Measurements from ENCODE around the gene TAMM41.

DNA sequence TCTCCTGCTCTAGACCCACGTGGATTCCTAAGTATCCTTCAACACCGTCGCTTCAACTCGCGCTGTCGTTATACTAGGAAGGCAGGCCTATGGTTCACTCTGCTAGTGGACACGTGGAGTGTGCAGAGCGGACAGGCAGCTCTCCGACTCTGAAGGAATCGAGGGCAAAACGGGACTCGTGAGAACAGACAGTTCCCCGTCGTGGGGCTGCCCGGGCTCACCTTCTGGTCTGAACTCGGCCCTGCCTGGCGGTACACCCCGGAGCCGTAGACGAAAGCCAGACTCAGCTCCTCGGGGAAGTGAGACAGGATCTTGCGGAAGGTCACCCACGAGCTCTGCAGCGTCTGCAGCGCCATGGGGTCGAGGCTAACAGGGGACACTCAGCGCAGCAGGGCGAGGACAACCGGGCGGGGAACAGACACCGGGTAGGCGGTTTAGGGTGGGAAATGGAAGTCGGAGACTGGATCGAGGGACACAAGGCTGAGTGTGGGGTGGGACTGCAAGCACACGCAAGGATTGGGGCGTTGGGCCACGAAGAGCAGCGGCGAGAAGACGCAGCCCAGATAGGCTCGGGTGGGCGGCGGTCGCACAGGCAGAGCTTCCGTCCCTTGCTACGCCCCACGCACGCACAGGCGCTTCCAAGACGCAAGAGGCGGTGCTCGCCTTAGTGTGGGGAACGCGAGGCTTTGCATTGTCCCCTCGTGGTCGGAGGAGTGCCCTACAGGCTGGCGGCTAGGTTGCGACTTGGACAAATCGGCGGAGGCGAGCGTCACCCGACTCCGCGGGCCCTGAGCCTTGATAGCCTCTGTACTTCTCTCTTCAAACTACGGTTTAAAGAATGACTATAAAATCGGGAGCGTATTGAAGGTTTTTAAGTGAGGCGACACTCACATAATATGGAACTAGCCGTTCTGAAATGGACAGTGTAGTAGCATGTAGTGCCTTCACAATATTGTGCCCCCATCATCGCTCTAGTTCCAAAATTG, at the start of gene TAMM41:
- TF ChIP-seq, protein P1, sequence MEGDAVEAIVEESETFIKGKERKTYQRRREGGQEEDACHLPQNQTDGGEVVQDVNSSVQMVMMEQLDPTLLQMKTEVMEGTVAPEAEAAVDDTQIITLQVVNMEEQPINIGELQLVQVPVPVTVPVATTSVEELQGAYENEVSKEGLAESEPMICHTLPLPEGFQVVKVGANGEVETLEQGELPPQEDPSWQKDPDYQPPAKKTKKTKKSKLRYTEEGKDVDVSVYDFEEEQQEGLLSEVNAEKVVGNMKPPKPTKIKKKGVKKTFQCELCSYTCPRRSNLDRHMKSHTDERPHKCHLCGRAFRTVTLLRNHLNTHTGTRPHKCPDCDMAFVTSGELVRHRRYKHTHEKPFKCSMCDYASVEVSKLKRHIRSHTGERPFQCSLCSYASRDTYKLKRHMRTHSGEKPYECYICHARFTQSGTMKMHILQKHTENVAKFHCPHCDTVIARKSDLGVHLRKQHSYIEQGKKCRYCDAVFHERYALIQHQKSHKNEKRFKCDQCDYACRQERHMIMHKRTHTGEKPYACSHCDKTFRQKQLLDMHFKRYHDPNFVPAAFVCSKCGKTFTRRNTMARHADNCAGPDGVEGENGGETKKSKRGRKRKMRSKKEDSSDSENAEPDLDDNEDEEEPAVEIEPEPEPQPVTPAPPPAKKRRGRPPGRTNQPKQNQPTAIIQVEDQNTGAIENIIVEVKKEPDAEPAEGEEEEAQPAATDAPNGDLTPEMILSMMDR (IDR thresholded peaks at IDR 0.05; ENCODE audit: poor library complexity) = peak; percentile 77
- TF ChIP-seq EZH2phosphoT487 (IDR thresholded peaks at IDR 0.05; ENCODE audit: low read depth, severe bottlenecking, unreplicated experiment) (no peak), EZH2 (IDR thresholded peaks at IDR 0.05; ENCODE audit: borderline replicate concordance) (no peak)
